Prostate gland (tissue), 2 donors: Measurements from ENCODE around the gene MAPKAP1. TPM values are rescaled to one million over a fixed set of nuclear protein-coding genes. Genes with fewer than 3 reads are reported as not detected.

Experiments used
- DNase-seq: peaks from one replicate; pipeline ENCODE4 v3.0.0-alpha.2; 2019; ENCODE audit warnings: low spot score
- H3K27ac ChIP-seq, 2 donors: fragments of 200-600 bp; sonication (generic); 2 replicates each; pipeline ENCODE4 v1.5.1; 2017 to 2019
- H3K27me3 ChIP-seq: fragments of 200-600 bp; sonication (generic); replicated peaks from 2 replicates; pipeline ENCODE4 v1.5.1; 2019; ENCODE audit not compliant: insufficient read depth
- H3K36me3 ChIP-seq, 2 donors: fragments of 200-600 bp; sonication (generic); 1 replicate in 1 of 2; 2 replicates in 1 of 2; pipeline versions ENCODE4 v1.5.1 to v1.8.1; 2017 to 2019
- H3K4me1 ChIP-seq: fragments of 200-600 bp; sonication (generic); replicated peaks from 2 replicates; pipeline ENCODE4 v1.5.1; 2019
- H3K4me3 ChIP-seq, 2 donors: fragments of 200-600 bp; sonication (generic); 2 replicates each; pipeline ENCODE4 v1.5.1; 2017 to 2019
- H3K9me3 ChIP-seq: fragments of 200-600 bp; sonication (generic); 2 replicates; pipeline ENCODE4 v1.5.1; 2017
- POLR2A ChIP-seq: fragments of 450-650 bp; IDR thresholded peaks from one replicate; pipeline ENCODE4 v1.6.1; 2016; ENCODE audit warnings: antibody characterized with exemption, mild to moderate bottlenecking
- POLR2AphosphoS5 ChIP-seq: sonication (generic); formaldehyde crosslinking; IDR thresholded peaks from one replicate; pipeline ENCODE4 v1.6.1; 2017; ENCODE audit warnings: antibody characterized with exemption
- WGBS: methylation state at CpG from one replicate; pipeline ENCODE4 v1.1.5; 2018; 5-methylcytosine and 5-hydroxymethylcytosine counted together
- intact Hi-C: fragments of 100-400 bp; cut with DNase I; formaldehyde crosslinking; loops from one replicate; pipeline ENCODE4 v1.14.2; 2022
- total RNA-seq, 2 donors: library from RNA; depleted of rRNA; stranded (reverse); fragments of >200 nt; gene quantifications; one replicate each; pipeline ENCODE4 v1.1.0, GENCODE V29; 2016
- TF ChIP-seq, protein P1 (sequence below), 4 experiments: fragments of 200-600 bp in 2 of 4; fragments of 450-650 bp in 2 of 4; sonication (generic) in 2 of 4; IDR thresholded peaks; 1 replicate in 3 of 4; 2 replicates in 1 of 4; pipeline ENCODE4 v1.5.1; 2016 to 2019; ENCODE audit warnings: antibody characterized with exemption in 4 of 4, mild to moderate bottlenecking in 2 of 4, moderate library complexity in 2 of 4

MAPKAP1 gene
- total RNA-seq, 2 donors from 2014 or later: 62.4 to 91.2 TPM

DNA sequence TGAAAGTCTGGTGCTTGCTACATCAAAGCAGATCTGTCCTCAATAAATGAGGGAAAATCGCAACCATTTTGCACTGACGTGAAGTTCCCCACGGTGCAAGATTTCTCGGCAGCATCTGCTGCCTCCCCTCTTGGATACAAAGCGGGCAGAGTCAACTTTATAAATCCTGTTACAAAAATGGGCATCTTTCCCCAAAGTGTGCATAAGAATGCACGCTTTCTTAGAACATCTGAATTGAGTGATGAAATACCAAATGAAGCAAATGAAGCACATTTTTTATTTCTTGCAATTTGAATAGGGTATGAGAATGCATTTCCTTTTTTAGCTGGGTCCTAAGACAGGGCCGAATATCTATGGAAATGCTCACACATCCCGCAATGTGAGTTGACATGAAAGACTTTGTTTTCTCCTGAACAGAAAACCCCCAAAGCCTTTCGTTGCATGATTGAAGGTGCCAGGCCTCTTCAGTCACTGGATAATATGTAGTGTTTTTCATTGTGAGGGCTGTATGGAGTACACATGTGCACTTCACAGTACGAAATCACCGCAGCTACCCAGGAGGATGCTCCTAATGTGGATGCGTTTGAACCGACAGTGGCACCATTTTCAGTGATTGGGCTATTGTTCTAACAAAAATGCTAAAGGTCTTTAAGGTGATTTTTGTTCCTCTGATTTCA, 19.6 kb upstream of the MAPKAP1 start:
- Histone ChIP-seq H3K27me3 (no peaks in the 10 kb centered on the region), H3K9me3 (no peaks in the 10 kb centered on the region), H3K27ac (no peak overlapping the region), H3K4me1 (no peaks in the 10 kb centered on the region), H3K4me3 (no peak overlapping the region), H3K36me3 (no peaks in the 10 kb centered on the region)
- intact Hi-C loops: no loop called here
- no peak for DNase-seq
- TF ChIP-seq POLR2A (no peak), POLR2AphosphoS5 (no peak)
- TF ChIP-seq, protein P1, sequence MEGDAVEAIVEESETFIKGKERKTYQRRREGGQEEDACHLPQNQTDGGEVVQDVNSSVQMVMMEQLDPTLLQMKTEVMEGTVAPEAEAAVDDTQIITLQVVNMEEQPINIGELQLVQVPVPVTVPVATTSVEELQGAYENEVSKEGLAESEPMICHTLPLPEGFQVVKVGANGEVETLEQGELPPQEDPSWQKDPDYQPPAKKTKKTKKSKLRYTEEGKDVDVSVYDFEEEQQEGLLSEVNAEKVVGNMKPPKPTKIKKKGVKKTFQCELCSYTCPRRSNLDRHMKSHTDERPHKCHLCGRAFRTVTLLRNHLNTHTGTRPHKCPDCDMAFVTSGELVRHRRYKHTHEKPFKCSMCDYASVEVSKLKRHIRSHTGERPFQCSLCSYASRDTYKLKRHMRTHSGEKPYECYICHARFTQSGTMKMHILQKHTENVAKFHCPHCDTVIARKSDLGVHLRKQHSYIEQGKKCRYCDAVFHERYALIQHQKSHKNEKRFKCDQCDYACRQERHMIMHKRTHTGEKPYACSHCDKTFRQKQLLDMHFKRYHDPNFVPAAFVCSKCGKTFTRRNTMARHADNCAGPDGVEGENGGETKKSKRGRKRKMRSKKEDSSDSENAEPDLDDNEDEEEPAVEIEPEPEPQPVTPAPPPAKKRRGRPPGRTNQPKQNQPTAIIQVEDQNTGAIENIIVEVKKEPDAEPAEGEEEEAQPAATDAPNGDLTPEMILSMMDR (IDR thresholded peaks at IDR 0.05): no peak
- 86% methylated on average over 13 of the region's 13 CpGs for WGBS

DNA sequence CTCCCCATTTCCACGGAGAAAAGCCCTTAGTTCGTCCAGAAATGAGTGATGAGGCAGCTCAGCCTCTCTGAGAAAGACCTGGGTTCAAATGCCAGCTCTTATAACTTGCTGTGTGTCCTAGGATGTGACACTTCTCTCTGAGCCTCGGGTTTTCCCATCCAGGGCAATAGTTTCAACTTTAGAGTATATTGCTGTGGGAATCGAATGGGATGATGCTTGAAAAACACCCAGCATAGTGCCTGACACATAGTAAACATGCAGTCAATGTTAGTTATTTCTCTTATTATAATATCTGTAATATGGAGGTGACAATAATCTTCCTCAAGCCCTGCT, 430 bp upstream of the MAPKAP1 start:
- intact Hi-C loops: loop anchor here (2.0 kb wide), 1 partner anchor 39 kb away; the partner anchor contains the start of gene PBX3
- WGBS: 23% methylated on average over 4 of the region's 4 CpGs
- H3K27ac ChIP-seq: peak overlapping the region; percentile 41 to 55

DNA sequence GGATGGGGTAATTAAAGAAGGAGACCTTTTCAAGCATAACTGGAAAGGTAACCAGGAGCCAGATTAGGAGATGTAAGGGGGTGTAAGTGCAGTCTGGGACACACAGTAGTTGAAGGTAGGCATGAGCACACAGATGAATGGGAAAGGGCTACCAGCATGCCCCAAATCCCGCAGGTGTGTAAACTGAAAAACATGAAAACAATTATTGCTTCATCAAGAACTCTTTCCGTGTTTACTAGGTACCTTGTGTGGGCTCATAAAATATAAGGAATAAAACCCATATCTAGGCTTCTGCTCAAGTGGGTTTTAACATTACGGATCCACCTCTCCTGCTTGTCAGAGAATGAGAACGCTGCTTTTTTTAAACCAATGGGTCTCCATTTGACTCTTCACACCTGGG, 1.1 kb downstream of the MAPKAP1 start:
- no peak for DNase-seq
- Histone ChIP-seq H3K9me3 (no peaks in the 10 kb centered on the region), H3K4me3 (peak overlapping the region; percentile 71 to 76), H3K4me1 (peaks cover 7% of the 10 kb centered on the region), H3K36me3 (no peaks in the 10 kb centered on the region), H3K27ac (no peak overlapping the region), H3K27me3 (no peaks in the 10 kb centered on the region)
- TF ChIP-seq, protein P1 (IDR thresholded peaks at IDR 0.05): no peak
- TF ChIP-seq POLR2A: no peak
- TF ChIP-seq POLR2AphosphoS5: no peak
- intact Hi-C loops: loop anchor here (2.0 kb wide), 1 partner anchor 41 kb away; the partner anchor contains the start of gene PBX3
- 55% methylated on average over 4 of the region's 4 CpGs for WGBS

More for the DNA sequence above, 430 bp upstream of the MAPKAP1 start:
- DNase-seq: no peak
- Histone ChIP-seq H3K27me3 (no peaks in the 10 kb centered on the region), H3K36me3 (no peaks in the 10 kb centered on the region), H3K9me3 (no peaks in the 10 kb centered on the region), H3K4me3 (peak overlapping the region; percentile 71 to 76), H3K4me1 (peaks cover 7% of the 10 kb centered on the region)
- no peak for TF ChIP-seq POLR2A

DNA sequence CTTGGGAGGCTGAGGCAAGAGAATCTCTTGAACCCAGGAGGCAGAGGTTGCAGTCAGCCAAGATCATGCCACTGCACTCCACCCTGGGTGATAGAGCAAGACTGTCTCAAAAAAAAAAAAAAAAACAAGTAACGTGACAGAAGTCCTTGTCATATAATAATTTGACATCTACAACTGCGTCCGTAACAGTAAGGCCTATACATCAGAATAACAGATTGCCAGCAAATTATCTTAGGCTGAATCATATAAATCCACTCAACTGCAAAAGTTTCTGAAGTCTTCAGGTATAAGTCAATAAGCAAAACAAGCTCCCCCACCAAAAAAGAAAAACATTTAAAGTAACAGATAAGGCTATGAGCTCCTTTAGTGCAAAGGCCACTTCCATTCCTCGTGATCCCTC, 3.3 kb downstream of the MAPKAP1 start:
- no peak for DNase-seq
- TF ChIP-seq POLR2AphosphoS5 (no peak), POLR2A (no peak)
- TF ChIP-seq, protein P1 (IDR thresholded peaks at IDR 0.05): no peak
- Histone ChIP-seq H3K27ac (no peak overlapping the region), H3K36me3 (no peaks in the 10 kb centered on the region), H3K4me3 (no peak overlapping the region), H3K9me3 (no peaks in the 10 kb centered on the region), H3K4me1 (peaks cover 7% of the 10 kb centered on the region), H3K27me3 (no peaks in the 10 kb centered on the region)
- WGBS: 87% methylated on average over 4 of the region's 4 CpGs
- intact Hi-C loops: no loop called here

DNA sequence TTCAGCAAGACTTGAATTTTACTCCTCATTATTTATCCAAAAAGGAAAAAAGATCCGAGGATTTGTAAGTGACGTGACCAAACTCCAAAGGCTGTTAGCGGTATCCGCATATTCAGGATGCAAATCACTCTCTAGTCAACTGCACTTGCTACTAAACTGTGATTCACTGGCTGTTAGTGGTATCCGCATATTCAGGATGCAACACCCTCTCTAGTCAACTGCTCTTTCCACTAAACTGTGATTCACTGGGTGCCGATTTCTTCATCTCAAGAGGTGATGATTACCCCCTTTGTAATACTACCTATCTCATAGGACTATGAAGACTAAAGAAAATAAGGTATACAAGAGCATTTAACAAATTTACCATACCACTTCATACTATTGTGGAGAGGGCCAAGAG, 5.7 kb downstream of the MAPKAP1 start:
- no peak for DNase-seq
- H3K9me3 ChIP-seq: no peaks in the 10 kb centered on the region
- peaks cover 7% of the 10 kb centered on the region for H3K4me1 ChIP-seq
- no peaks in the 10 kb centered on the region for H3K27me3 ChIP-seq
- whole genome bisulfite sequencing: 94% methylated on average over 6 of the region's 6 CpGs
- H3K4me3 ChIP-seq: no peak overlapping the region
- no peak overlapping the region for H3K27ac ChIP-seq
- intact Hi-C loops: no loop called here
- H3K36me3 ChIP-seq: no peaks in the 10 kb centered on the region
- TF ChIP-seq POLR2AphosphoS5 (no peak), POLR2A (no peak)
- TF ChIP-seq, protein P1 (IDR thresholded peaks at IDR 0.05): no peak
